Gastrocnemius medialis (tissue), 4 donors: ENCODE data around the gene CCDC200. TPM values are rescaled to one million over a fixed set of nuclear protein-coding genes. Genes with fewer than 3 reads are reported as not detected.
"Not testable (repeated sequence)": the region's sequence is repeated elsewhere in the genome, so short reads cannot be mapped to it uniquely, and the experiment has no call there.

Experiments
- ATAC-seq, 2 donors: fragments of 150-250 bp; one replicate each; pipeline ENCODE4 v1.9.1; 2016
- DNase-seq, 2 donors: peaks; one replicate each; pipeline ENCODE4 v3.0.0-alpha.2; 2019
- H3K27ac ChIP-seq, 4 donors: fragments of 200-600 bp; sonication (generic); 1 replicate in 1 of 4; 2 replicates in 3 of 4; pipeline ENCODE4 v1.5.1; 2016 to 2018; ENCODE audit warnings: mild to moderate bottlenecking in 2 of 4, moderate library complexity in 1 of 4
- H3K27me3 ChIP-seq, 3 donors: fragments of 200-600 bp; sonication (generic) in 2 of 3; 1 replicate in 1 of 3; 2 replicates in 2 of 3; pipeline versions ENCODE4 v1.5.1 to v1.6.0; 2016 to 2019; ENCODE audit warnings: mild to moderate bottlenecking in 1 of 3, moderate library complexity in 1 of 3
- H3K36me3 ChIP-seq, 2 donors: fragments of 200-600 bp; sonication (generic) in 1 of 2; one replicate each; pipeline ENCODE4 v1.5.1; 2017 to 2018
- H3K4me1 ChIP-seq, 2 donors: fragments of 200-600 bp; sonication (generic) in 1 of 2; one replicate each; pipeline ENCODE4 v1.5.1; 2016 to 2017; ENCODE audit warnings: mild to moderate bottlenecking in 2 of 2
- H3K4me3 ChIP-seq, 4 donors: fragments of 200-600 bp; sonication (generic) in 3 of 4; 1 replicate in 1 of 4; 2 replicates in 3 of 4; pipeline ENCODE4 v1.5.1; 2016 to 2019; ENCODE audit warnings: mild to moderate bottlenecking in 2 of 4
- H3K9me3 ChIP-seq, 3 donors: fragments of 200-600 bp; sonication (generic) in 2 of 3; 1 replicate in 1 of 3; 2 replicates in 2 of 3; pipeline ENCODE4 v1.5.1; 2016 to 2019
- POLR2A ChIP-seq, 2 donors: fragments of 450-650 bp; IDR thresholded peaks; one replicate each; pipeline ENCODE4 v1.6.1; 2017; ENCODE audit warnings: antibody characterized with exemption in 2 of 2, mild to moderate bottlenecking in 2 of 2, moderate library complexity in 2 of 2
- in situ Hi-C, 4 donors: fragments of 200-750 bp; cut with MboI; loops; one replicate each; pipeline versions ENCODE4 v1.15.0 to v1.8.0; 2017; ENCODE audit warnings: low sequenced_read_pairs in 4 of 4
- intact Hi-C: fragments of 100-400 bp; cut with DNase I; formaldehyde crosslinking; loops from one replicate; pipeline ENCODE4 v1.15.1; 2023; ENCODE audit warnings: low total_unique reads
- total RNA-seq, 4 donors: library from RNA; depleted of rRNA; stranded (reverse); fragments of >200 nt; gene quantifications; one replicate each; pipeline versions ENCODE4 v1.1.0 to v1.2.3, GENCODE V29; 2016
- TF ChIP-seq, protein P1 (sequence below), 5 experiments: fragments of 450-650 bp in 3 of 5; fragments of 200-600 bp in 2 of 5; sonication (generic) in 2 of 5; IDR thresholded peaks in 4 of 5; conservative IDR thresholded peaks in 1 of 5; 1 replicate in 4 of 5; 2 replicates in 1 of 5; pipeline ENCODE4 v1.5.1; 2016 to 2019; ENCODE audit warnings: antibody characterized with exemption in 5 of 5, mild to moderate bottlenecking in 3 of 5, moderate library complexity in 3 of 5

The CCDC200 gene
- total RNA-seq, 4 donors from 2014 or later = not detected

DNA sequence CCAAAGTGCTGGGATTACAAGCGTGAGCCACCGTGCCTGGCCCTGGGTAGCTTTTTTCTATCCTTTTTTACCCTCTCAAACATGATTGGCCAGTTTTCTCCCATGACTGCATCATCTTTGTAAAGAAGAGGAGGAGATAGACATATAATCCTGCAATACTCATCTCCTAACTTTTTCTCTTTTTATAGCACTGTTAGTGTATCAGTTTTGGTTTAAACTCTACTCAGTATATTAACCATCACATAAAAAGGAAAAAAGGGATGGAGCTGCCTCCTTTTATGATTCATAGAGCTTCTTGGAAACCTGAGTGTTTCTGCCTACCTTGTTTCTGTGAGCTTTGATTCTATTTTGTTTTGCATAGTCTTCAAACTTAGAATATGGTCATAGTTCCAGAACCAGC is 28.8 kb downstream of the CCDC200 start:
- H3K4me1 ChIP-seq = no peaks in the 10 kb centered on the region
- no peaks in the 10 kb centered on the region for H3K27me3 ChIP-seq
- DNase-seq (no peak), ATAC-seq (no peak)
- in situ Hi-C loops = loop anchor here in 1 of 4 donors (25.0 kb wide), 4 partner anchors 113 to 712 kb away; partner anchors contain the start of gene DHX8
- intact Hi-C loops = no loop called here
- no peak overlapping the region for H3K27ac ChIP-seq
- no peak overlapping the region for H3K4me3 ChIP-seq
- TF ChIP-seq, protein P1, sequence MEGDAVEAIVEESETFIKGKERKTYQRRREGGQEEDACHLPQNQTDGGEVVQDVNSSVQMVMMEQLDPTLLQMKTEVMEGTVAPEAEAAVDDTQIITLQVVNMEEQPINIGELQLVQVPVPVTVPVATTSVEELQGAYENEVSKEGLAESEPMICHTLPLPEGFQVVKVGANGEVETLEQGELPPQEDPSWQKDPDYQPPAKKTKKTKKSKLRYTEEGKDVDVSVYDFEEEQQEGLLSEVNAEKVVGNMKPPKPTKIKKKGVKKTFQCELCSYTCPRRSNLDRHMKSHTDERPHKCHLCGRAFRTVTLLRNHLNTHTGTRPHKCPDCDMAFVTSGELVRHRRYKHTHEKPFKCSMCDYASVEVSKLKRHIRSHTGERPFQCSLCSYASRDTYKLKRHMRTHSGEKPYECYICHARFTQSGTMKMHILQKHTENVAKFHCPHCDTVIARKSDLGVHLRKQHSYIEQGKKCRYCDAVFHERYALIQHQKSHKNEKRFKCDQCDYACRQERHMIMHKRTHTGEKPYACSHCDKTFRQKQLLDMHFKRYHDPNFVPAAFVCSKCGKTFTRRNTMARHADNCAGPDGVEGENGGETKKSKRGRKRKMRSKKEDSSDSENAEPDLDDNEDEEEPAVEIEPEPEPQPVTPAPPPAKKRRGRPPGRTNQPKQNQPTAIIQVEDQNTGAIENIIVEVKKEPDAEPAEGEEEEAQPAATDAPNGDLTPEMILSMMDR (IDR thresholded peaks at IDR 0.05 in 4 of 5, conservative IDR thresholded peaks at IDR 0.05 in 1 of 5) = no peak
- TF ChIP-seq POLR2A (IDR thresholded peaks at IDR 0.05) = no peak
- no peaks in the 10 kb centered on the region for H3K9me3 ChIP-seq
- peaks cover 5 to 100% of the 10 kb centered on the region in 2 donors for H3K36me3 ChIP-seq

DNA sequence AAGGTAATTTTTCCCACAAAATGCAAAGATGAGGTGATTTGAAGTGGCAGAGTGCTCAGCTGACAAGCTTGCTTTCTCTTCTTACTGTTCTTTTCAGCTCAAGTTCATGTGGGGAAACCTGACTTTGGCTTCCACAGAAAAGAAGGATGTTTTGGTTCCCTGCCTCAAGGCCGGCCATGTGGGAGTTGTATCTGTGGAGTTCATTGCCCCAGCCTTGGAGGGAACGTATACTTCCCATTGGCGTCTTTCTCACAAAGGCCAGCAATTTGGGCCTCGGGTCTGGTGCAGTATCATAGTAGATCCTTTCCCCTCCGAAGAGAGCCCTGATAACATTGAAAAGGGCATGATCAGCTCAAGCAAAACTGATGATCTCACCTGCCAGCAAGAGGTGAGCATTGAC is 35.2 kb downstream of the CCDC200 start:
- in situ Hi-C loops = loop anchor here in 1 of 4 donors (25.0 kb wide), 2 partner anchors 481 to 706 kb away; no protein-coding TSS in a partner anchor

DNA sequence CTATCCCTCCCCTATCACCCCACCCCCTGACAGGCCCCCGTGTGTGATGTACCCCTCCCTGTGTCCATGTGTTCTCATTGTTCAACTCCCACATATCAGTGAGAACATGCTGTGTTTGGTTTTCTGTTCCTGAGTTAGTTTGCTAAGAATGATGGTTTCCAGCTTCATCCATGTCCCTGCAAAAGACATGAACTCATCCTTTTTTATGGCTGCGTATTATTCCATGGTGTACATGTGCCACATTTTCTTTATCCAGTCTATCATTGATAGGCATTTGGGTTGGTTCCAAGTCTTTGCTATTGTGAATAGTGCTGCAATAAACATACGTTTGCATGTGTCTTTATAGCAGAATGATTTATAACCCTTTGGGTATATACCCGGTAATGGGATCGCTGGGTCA is 41.8 kb downstream of the CCDC200 start:
- H3K9me3 ChIP-seq, ATAC-seq, H3K4me3 ChIP-seq, H3K27ac ChIP-seq, H3K4me1 ChIP-seq, H3K27me3 ChIP-seq, DNase-seq, intact Hi-C loops: not testable (repeated sequence)
- in situ Hi-C loops = loop anchor here in 2 of 4 donors (10.0 to 25.0 kb wide), 3 partner anchors 62 to 699 kb away; partner anchors contain the start of gene BRCA1 (in 1 of the 2)
- peaks cover 3 to 83% of the 10 kb centered on the region in 2 donors for H3K36me3 ChIP-seq

More for the DNA sequence above, 35.2 kb downstream of the CCDC200 start:
- Histone ChIP-seq H3K27me3 (no peaks in the 10 kb centered on the region), H3K4me3 (no peak overlapping the region), H3K27ac (no peak overlapping the region), H3K9me3 (no peaks in the 10 kb centered on the region), H3K4me1 (no peaks in the 10 kb centered on the region), H3K36me3 (peaks cover 12 to 100% of the 10 kb centered on the region in 2 donors)
- ATAC-seq (no peak), DNase-seq (no peak)
- TF ChIP-seq POLR2A (IDR thresholded peaks at IDR 0.05) = no peak
- TF ChIP-seq, protein P1 (IDR thresholded peaks at IDR 0.05 in 4 of 5, conservative IDR thresholded peaks at IDR 0.05 in 1 of 5) = no peak
- intact Hi-C loops = no loop called here

DNA sequence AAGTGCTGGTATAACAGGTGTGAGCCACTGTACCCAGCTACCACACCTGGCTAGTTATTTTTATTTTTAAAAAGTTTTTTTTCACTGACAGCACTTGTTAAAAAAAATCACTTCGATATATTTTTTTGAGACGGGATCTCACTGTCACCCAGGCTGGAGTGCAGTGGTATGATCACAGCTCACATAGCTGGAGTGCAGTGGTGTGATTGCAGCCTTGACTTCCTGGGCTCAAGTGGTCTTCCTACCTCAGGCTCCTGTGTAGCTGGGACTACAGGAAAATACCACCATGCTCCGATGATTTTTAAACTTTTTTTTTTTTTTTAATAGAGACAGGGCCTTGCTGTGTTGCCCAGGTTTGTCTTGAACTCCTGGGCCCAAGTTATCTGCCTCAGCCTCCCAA is 44.5 kb downstream of the CCDC200 start:
- intact Hi-C loops = no loop called here
- in situ Hi-C loops = loop anchor here in 2 of 4 donors (10.0 to 25.0 kb wide), 3 partner anchors 59 to 697 kb away; partner anchors contain the start of gene BRCA1 (in 1 of the 2)
- Histone ChIP-seq H3K36me3 (peaks cover 0 to 80% of the 10 kb centered on the region in 2 donors), H3K4me3 (no peak overlapping the region), H3K4me1 (no peaks in the 10 kb centered on the region), H3K9me3 (no peaks in the 10 kb centered on the region), H3K27me3 (no peaks in the 10 kb centered on the region), H3K27ac (no peak overlapping the region)
- TF ChIP-seq POLR2A (IDR thresholded peaks at IDR 0.05) = no peak
- TF ChIP-seq, protein P1 (IDR thresholded peaks at IDR 0.05 in 4 of 5, conservative IDR thresholded peaks at IDR 0.05 in 1 of 5) = no peak
- ATAC-seq (no peak), DNase-seq (no peak)

DNA sequence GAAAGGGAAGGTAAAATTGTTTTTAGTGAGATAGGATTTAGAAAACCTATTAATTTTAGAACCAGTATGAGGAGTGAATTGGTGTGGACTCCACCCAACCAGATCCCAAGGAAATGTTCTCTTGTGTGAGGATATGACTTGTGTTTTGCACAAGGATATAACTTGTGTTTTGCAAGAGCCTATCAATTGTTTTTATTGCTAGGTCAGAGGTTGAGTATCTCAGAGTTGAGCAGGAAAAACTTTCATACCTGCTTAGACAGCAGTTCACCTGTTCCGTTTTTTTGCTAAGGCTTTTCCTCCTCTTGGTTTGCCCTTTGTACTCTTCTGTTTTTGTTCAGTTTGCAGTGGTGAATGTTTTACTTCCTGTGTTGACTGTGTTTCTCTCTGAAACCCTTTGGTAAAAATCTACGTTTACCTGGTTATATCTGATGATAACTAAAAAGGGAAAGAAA is 52.3 kb downstream of the CCDC200 start:
- no peak for TF ChIP-seq POLR2A (IDR thresholded peaks at IDR 0.05)
- TF ChIP-seq, protein P1 (IDR thresholded peaks at IDR 0.05 in 4 of 5, conservative IDR thresholded peaks at IDR 0.05 in 1 of 5) = no peak
- Histone ChIP-seq H3K9me3 (no peaks in the 10 kb centered on the region), H3K27me3 (no peaks in the 10 kb centered on the region), H3K27ac (peak overlapping the region in 3 of 4 donors; percentile 3 to 25 (median 23)), H3K36me3 (peaks cover 0 to 49% of the 10 kb centered on the region in 2 donors), H3K4me1 (peaks cover 42 to 47% of the 10 kb centered on the region in 2 donors), H3K4me3 (no peak overlapping the region)
- DNase-seq = no peak
- intact Hi-C loops (no loop called here), in situ Hi-C loops (loop anchor here in 1 of 4 donors (25.0 kb wide), 2 partner anchors 464 to 689 kb away; no protein-coding TSS in a partner anchor)
- no peak for ATAC-seq
